SJCRH30 (cell line): ENCODE measurements around the gene TSC2. TPM values are rescaled to one million over a fixed set of nuclear protein-coding genes. Genes with fewer than 3 reads are reported as not detected.
"Not testable (repeated sequence)": the region's sequence is repeated elsewhere in the genome, so short reads cannot be mapped to it uniquely, and the experiment has no call there.

Experiments used
- DNase-seq, 2 experiments: peaks; one replicate each; pipeline ENCODE4 v3.0.0-alpha.2; 2015 to 2020
- H3K27ac ChIP-seq: fragments of 250-450 bp; sonication (Bioruptor Pico); 2 replicates; pipeline ENCODE4 v1.5.1; 2020; ENCODE audit warnings: mild to moderate bottlenecking, moderate library complexity
- H3K27me3 ChIP-seq: fragments of 250-450 bp; sonication (Bioruptor Pico); 2 replicates; pipeline ENCODE4 v1.5.1; 2020; ENCODE audit warnings: mild to moderate bottlenecking, moderate library complexity
- H3K36me3 ChIP-seq: fragments of 250-450 bp; sonication (Bioruptor Pico); 2 replicates; pipeline ENCODE4 v1.5.1; 2020; ENCODE audit warnings: mild to moderate bottlenecking, moderate library complexity
- H3K4me1 ChIP-seq: fragments of 250-450 bp; sonication (Bioruptor Pico); 2 replicates; pipeline ENCODE4 v1.5.1; 2020; ENCODE audit warnings: mild to moderate bottlenecking, moderate library complexity
- H3K4me3 ChIP-seq: fragments of 250-450 bp; sonication (Bioruptor Pico); 2 replicates; pipeline ENCODE4 v1.5.1; 2020; ENCODE audit warnings: mild to moderate bottlenecking, moderate library complexity
- H3K9me3 ChIP-seq: fragments of 250-450 bp; sonication (Bioruptor Pico); replicated peaks from 2 replicates; pipeline ENCODE4 v1.5.1; 2020; ENCODE audit warnings: mild to moderate bottlenecking, moderate library complexity
- total RNA-seq: library from RNA; depleted of rRNA; stranded (reverse); fragments of >200 nt; shearing (Covaris generic); gene quantifications from 2 replicates; pipeline ENCODE4 v1.2.3, GENCODE V29; 2014

TSC2 gene
- total RNA-seq, 1 experiment from 2014 or later, result 37.1 TPM

GRCh38 chr16:2095315-2095853 is 47.6 kb downstream of the TSC2 start:
- DNase-seq, result no peak
- no peaks in the 10 kb centered on the region for H3K27me3 ChIP-seq
- H3K9me3 ChIP-seq, result no peaks in the 10 kb centered on the region
- H3K36me3 ChIP-seq, result peaks cover 16% of the 10 kb centered on the region
- no peak overlapping the region for H3K27ac ChIP-seq
- H3K4me3 ChIP-seq, result no peak overlapping the region
- H3K4me1 ChIP-seq, result no peaks in the 10 kb centered on the region

GRCh38 chr16:2095918-2096582 is 48.3 kb downstream of the TSC2 start:
- no peak overlapping the region for H3K27ac ChIP-seq
- no peaks in the 10 kb centered on the region for H3K4me1 ChIP-seq
- no peaks in the 10 kb centered on the region for H3K27me3 ChIP-seq
- H3K9me3 ChIP-seq, result no peaks in the 10 kb centered on the region
- no peak overlapping the region for H3K4me3 ChIP-seq
- peaks cover 13% of the 10 kb centered on the region for H3K36me3 ChIP-seq
- no peak for DNase-seq

DNA sequence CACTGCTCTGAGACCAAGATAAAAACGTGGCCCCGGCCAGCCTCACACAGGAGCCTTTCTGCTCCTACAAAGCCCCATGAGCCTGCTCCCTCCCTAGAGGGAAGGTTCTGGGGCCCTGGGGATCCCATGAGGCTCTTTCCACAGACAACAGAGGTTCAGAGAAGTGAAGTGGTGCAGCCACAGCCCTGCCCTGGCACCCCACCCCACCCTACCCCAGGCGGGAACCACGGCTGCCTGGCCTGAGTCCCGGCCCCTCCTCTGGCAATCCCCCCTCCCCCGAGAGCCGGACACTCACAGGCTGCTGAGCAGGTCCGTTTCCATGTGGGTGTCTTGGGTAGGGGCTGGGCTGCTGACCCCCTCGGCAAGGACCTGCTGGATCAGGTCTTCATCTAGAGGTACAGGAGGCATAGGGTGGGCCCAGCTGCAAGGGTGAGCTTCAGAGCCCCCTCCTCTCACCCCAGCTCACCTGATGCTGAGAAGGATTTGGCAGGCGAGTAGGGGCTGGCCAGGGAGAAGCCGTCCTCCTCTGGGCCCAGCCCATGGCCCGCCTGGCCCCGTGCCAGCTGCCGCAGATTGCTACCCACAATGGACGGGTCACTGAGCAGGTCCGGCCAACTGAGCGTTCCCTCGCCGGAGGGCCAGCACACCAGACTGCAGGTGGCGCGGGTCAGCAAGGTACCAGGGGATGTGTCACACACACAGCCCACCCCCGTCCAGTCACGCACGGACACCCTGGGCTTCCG is 49.2 kb downstream of the TSC2 start:
- no peak for DNase-seq
- Histone ChIP-seq H3K36me3 (peaks cover 10% of the 10 kb centered on the region), H3K9me3 (no peaks in the 10 kb centered on the region), H3K27ac (no peak overlapping the region), H3K4me3 (no peak overlapping the region), H3K27me3 (no peaks in the 10 kb centered on the region), H3K4me1 (no peaks in the 10 kb centered on the region)

GRCh38 chr16:2097689-2098088 is 49.9 kb downstream of the TSC2 start:
- H3K4me1 ChIP-seq, H3K27ac ChIP-seq, H3K4me3 ChIP-seq, H3K27me3 ChIP-seq, H3K9me3 ChIP-seq, DNase-seq, H3K36me3 ChIP-seq: not testable (repeated sequence)

GRCh38 chr16:2101581-2101980 is 53.8 kb downstream of the TSC2 start:
- H3K4me1 ChIP-seq, H3K4me3 ChIP-seq, H3K27me3 ChIP-seq, DNase-seq, H3K9me3 ChIP-seq, H3K27ac ChIP-seq, H3K36me3 ChIP-seq: not testable (repeated sequence)

GRCh38 chr16:2102471-2102870 is 54.7 kb downstream of the TSC2 start:
- Histone ChIP-seq H3K4me3 (no peak overlapping the region), H3K9me3 (no peaks in the 10 kb centered on the region), H3K36me3 (no peaks in the 10 kb centered on the region), H3K4me1 (no peaks in the 10 kb centered on the region), H3K27ac (no peak overlapping the region), H3K27me3 (no peaks in the 10 kb centered on the region)
- no peak for DNase-seq

GRCh38 chr16:2104464-2104863 is 56.7 kb downstream of the TSC2 start:
- H3K27ac ChIP-seq, H3K27me3 ChIP-seq, H3K9me3 ChIP-seq, H3K4me3 ChIP-seq, H3K4me1 ChIP-seq, H3K36me3 ChIP-seq, DNase-seq: not testable (repeated sequence)

DNA sequence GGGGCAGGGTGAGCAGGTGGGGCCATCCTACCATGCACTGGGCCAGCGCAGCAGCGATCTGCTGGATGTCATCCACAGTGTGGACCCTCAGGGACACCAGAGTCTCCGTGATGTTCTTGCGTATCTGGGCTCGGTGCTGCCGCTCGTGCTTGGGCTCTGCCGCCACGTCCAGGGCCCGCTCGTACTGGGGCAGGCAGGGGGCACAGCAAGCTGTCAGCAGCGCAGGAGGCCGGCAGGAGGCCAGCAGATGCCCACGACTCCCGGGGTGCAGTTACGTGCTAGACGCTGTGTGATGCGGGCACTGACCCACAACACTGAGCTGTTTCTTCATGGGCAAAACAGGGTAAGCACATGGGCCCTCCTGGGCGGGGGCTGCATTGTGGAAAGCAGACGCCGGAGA is 57.5 kb downstream of the TSC2 start:
- H3K36me3 ChIP-seq, H3K27ac ChIP-seq, DNase-seq, H3K4me1 ChIP-seq, H3K27me3 ChIP-seq, H3K4me3 ChIP-seq, H3K9me3 ChIP-seq: not testable (repeated sequence)

DNA sequence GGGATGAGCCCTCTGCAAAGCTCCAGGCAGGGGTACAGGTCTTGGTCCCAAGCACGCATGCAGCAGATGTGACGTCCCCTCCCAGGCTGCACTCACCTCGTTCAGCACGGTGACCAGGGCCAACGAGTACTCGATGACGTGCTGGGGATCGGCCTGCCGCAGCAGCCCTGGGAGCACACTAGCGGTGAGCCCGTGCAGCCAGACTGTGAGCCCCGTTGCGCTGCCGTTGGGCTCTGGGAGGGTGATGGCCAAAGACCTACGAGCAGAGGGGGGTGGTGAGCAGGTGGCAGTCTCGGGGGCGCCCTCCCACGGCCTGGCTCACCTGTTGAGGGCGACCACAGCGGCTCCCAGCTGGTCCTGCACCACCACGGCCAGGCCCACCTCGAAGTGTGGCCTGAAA is 58.0 kb downstream of the TSC2 start:
- not testable (repeated sequence) for H3K4me1 ChIP-seq, H3K4me3 ChIP-seq, H3K36me3 ChIP-seq, H3K9me3 ChIP-seq, H3K27me3 ChIP-seq, H3K27ac ChIP-seq, DNase-seq

DNA sequence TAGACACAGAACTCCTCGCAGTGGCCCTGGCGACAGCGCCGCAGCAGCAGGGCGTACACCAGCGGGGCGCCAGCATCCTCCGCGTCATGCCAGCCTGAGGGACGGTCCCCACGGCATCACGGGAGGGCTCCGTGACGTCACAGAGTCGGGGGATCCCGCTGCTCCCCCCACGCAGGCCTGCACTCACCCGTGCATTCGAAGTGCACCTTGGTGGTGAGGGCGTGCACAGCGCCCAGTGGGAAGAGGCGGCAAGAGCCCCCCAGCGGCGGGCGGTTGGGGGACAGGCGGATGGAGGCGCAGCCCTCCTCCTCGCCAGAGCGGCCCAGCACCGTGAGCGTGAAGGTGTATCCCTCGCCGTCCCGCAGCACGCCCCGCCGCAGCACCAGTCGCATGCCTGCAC is 58.4 kb downstream of the TSC2 start:
- not testable (repeated sequence) for H3K4me3 ChIP-seq, H3K27ac ChIP-seq, H3K9me3 ChIP-seq, H3K4me1 ChIP-seq, H3K36me3 ChIP-seq, DNase-seq, H3K27me3 ChIP-seq

- not testable (repeated sequence) for H3K36me3 ChIP-seq, H3K27me3 ChIP-seq, DNase-seq
Observed at GRCh38 chr16:2107121-2107790, 59.5 kb downstream of the TSC2 start.

DNA sequence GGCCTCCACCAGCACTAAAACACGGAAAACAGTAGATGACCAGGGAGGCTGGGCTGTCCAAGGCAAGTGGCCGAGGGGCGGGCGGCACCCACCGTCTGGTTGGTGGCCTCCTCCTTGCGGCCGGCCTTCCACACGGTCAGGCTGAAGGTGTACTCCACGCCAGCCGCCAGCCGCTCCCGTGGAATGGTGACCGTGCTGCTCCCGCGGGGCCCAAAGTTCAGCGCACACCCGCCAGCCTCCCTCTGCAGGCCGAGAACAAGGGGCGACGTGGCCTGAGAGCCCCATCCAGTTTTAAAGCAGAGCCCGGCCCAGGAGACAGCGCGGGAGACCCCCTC is 60.0 kb downstream of the TSC2 start:
- not testable (repeated sequence) for H3K36me3 ChIP-seq, H3K27ac ChIP-seq, H3K4me3 ChIP-seq, H3K27me3 ChIP-seq, H3K4me1 ChIP-seq, H3K9me3 ChIP-seq, DNase-seq

More at GRCh38 chr16:2107121-2107790, 59.5 kb downstream of the TSC2 start:
- H3K27ac ChIP-seq, H3K9me3 ChIP-seq, H3K4me3 ChIP-seq, H3K4me1 ChIP-seq: not testable (repeated sequence)

DNA sequence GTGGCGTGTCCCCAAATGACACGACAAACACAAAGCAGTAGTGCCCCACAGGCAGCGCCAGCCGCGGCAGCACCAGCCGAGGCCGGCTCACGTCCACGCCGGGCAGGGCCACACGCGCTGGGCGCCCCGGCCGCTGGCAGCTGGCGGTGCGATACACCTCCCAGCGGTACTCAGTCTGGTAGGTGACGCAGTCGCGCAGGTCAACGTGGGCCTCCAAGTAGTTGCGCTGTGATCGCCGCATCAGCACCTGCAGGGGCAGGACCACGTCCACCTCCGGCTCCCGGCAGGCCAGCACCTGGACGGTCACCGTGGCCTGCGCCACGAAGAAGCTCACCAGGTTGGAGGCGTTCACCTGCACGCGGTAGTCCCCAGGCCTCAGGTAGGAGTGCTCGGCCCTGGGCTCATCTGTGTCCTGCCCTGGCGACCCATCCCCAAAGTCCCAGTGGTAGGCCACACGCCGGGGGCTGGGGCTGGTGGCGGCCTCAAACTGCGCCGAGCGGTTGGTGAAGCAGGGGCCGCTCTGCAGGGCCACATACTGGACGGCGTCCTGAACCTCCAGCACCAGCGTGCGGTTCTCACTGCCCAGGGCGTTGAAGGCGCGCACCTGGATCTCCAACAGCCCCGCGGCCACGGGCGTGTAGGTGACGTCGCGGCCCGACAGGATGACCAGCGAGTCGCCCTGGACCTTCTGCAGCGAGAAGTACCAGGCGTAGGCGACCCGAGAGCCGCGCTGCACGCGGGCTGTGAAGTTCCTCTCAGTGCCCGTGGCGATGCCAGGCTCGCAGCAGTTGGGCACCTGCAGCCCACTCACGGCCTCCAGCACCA is 60.9 kb downstream of the TSC2 start:
- H3K36me3 ChIP-seq, H3K9me3 ChIP-seq, DNase-seq, H3K4me3 ChIP-seq, H3K4me1 ChIP-seq, H3K27me3 ChIP-seq, H3K27ac ChIP-seq: not testable (repeated sequence)

- not testable (repeated sequence) for H3K9me3 ChIP-seq, DNase-seq, H3K4me1 ChIP-seq, H3K27me3 ChIP-seq, H3K4me3 ChIP-seq, H3K27ac ChIP-seq, H3K36me3 ChIP-seq
Observed at GRCh38 chr16:2109271-2109580, 61.4 kb downstream of the TSC2 start.

DNA sequence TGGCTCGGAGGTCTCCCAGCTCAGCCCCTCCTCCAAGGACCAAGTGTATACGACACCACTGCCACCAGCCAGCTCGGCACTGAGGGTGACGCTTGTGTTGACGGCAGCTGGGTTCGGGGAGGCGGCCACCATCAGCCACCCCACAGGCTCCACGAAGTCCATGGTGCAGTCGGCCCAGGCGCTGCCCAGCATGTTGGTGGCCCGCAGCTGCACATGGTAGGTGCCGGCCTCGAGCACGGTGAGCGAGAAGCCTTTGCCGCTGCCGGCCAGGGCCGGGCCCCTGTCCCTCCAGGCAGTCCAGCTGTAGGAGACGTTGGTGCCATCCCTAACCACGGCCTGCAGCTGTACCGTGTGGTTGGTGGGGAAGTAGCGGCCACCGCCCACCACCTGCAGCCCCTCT is 62.1 kb downstream of the TSC2 start:
- H3K27ac ChIP-seq, H3K4me1 ChIP-seq, H3K36me3 ChIP-seq, H3K27me3 ChIP-seq, H3K4me3 ChIP-seq, H3K9me3 ChIP-seq, DNase-seq: not testable (repeated sequence)
